Panc1 (cell line): ENCODE results near the gene SCPEP1. TPM values are rescaled to one million over a fixed set of nuclear protein-coding genes. Genes with fewer than 3 reads are reported as not detected.

Experiments
- ATAC-seq: fragments of 200-7000 bp; cut with Tn5 transposase; 2 replicates; pipeline ENCODE4 v1.9.1; 2020; ENCODE audit warnings: mild to moderate bottlenecking, moderate library complexity
- BruUV-seq: library from RNA; stranded (reverse); fragments of 400-500 nt; replicated peaks from 2 replicates; lab custom pipeline; 2021; lab: Mats Ljungman, UMichigan
- CTCF ChIA-PET: fragments of 300-600 bp; sonication (Branson Sonifier 250); formaldehyde crosslinking; loops from one replicate; lab custom pipeline; 2022; ENCODE audit warnings: antibody characterized with exemption; lab: Charles Lee
- POLR2A ChIA-PET: fragments of 300-600 bp; sonication (Branson Sonifier 250); formaldehyde crosslinking; loops from one replicate; lab custom pipeline; 2022; ENCODE audit warnings: antibody characterized with exemption; lab: Charles Lee
- DNase-seq: peaks from one replicate; pipeline ENCODE4 v3.0.0-alpha.2; 2010; ENCODE audit warnings: low read depth, low spot score
- H3K27ac ChIP-seq: 2 replicates; pipeline ENCODE4 v1.5.1; 2011; ENCODE audit warnings: mild to moderate bottlenecking, low read length, inconsistent platforms
- H3K27me3 ChIP-seq: fragments of 200-500 bp; sonication (Bioruptor generic); 2 replicates; pipeline ENCODE4 v1.6.0; 2014; ENCODE audit warnings: low read length, inconsistent platforms; ENCODE audit not compliant: control insufficient read depth, insufficient read depth
- H3K36me3 ChIP-seq: fragments of 200-500 bp; sonication (Bioruptor generic); 2 replicates; pipeline ENCODE4 v1.5.1; 2014; ENCODE audit warnings: inconsistent platforms, mild to moderate bottlenecking, low read length, moderate library complexity; ENCODE audit not compliant: control insufficient read depth, insufficient read depth
- H3K4me1 ChIP-seq: 2 replicates; pipeline ENCODE4 v1.5.1; 2011; ENCODE audit warnings: inconsistent platforms, mild to moderate bottlenecking, low read length, moderate library complexity; ENCODE audit not compliant: control insufficient read depth, insufficient read depth
- H3K4me3 ChIP-seq, 2 experiments: 2 replicates each; pipeline ENCODE4 v1.5.1; 2011 to 2012; ENCODE audit warnings: low read depth in 2 of 2, low read length in 2 of 2, mild to moderate bottlenecking in 2 of 2, inconsistent platforms in 1 of 2, moderate library complexity in 1 of 2
- H3K9me3 ChIP-seq: fragments of 200-500 bp; sonication (Bioruptor generic); 2 replicates; pipeline ENCODE4 v1.5.1; 2014; ENCODE audit warnings: low read depth, mild to moderate bottlenecking, inconsistent platforms, low read length, moderate library complexity; ENCODE audit not compliant: control insufficient read depth, insufficient read depth
- CTCF ChIP-seq: fragments of 450-650 bp; IDR thresholded peaks from 2 replicates; pipeline ENCODE4 v1.5.1; 2017; ENCODE audit warnings: mild to moderate bottlenecking
- POLR2AphosphoS5 ChIP-seq: IDR thresholded peaks from 2 replicates; pipeline ENCODE4 v1.6.1; 2012; ENCODE audit warnings: mild to moderate bottlenecking, low read depth, low read length, moderate library complexity
- SIN3A ChIP-seq: IDR thresholded peaks from 2 replicates; pipeline ENCODE4 v1.6.1; 2012; ENCODE audit warnings: low read depth, mild to moderate bottlenecking, low read length, moderate library complexity, borderline replicate concordance; ENCODE audit not compliant: insufficient read depth
- TCF7L2 ChIP-seq: IDR thresholded peaks from 2 replicates; pipeline ENCODE4 v1.6.1; 2011; ENCODE audit warnings: mild to moderate bottlenecking, low read depth, low read length, inconsistent platforms
- in situ Hi-C: cut with HindIII; loops from 2 replicates; pipeline ENCODE4 v1.10.0; 2016; ENCODE audit warnings: low sequenced_read_pairs, low pct_unique_long_range_greater_than_20kb
- intact Hi-C: fragments of 100-400 bp; cut with micrococcal nuclease; formaldehyde crosslinking; loops from one replicate; pipeline ENCODE4 v1.10.0; 2022; ENCODE audit not compliant: unreplicated experiment
- total RNA-seq: library from RNA; stranded (reverse); gene quantifications from one replicate; pipeline ENCODE4 v1.2.1, GENCODE V29; 2021; ENCODE audit not compliant: unreplicated experiment
- TF ChIP-seq, protein P1 (sequence below), 2 experiments: IDR thresholded peaks; 2 replicates each; pipeline ENCODE4 v1.6.1; 2011 to 2012; ENCODE audit warnings: low read depth in 2 of 2, control low read depth in 1 of 2, low read length in 1 of 2, mild to moderate bottlenecking in 1 of 2, moderate library complexity in 1 of 2; ENCODE audit not compliant: insufficient read depth in 1 of 2

The SCPEP1 gene
- total RNA-seq, 1 experiment from 2014 or later: 50.7 TPM

DNA sequence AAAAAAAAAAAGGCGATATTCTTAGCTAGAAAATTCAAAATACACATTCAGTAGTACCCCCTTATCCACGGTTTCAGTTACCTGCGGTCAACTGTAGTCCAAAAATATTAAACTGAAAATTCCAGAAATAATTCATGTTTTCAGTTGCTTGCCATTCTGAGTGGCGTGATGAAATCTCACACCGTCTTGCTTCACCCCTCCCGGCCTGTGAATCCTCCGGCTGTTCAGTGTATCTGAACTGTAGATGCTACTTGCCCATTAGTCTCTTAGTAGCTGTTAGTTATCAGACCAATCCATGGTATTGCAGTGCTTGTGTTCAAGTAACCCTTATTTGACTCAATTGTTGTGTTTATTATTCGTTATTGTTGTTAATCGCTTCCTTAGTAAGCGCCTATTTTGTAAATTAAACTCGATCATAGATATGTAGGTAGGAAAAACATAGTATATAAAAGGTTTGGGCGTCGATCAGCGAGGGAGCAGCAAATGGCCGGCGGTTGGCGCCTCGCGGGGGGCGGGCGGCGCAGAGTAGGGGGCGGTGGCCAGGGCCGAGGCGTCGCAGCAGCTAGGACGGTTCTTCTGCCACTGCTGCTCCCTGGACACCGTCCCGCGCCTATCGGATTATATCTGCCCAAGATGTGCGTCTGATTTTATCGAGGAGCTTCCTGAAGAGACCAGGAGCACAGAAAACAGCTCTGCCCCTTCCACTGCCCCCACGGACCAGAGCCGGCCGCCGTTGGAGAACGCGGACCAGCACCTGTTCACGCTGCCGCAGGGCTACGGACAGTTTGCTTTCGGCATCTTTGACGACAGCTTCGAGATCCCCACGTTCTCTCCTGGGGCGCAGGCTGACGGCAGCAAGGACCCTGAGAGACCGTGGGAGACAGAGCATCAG lies 67.3 kb downstream of the SCPEP1 start:
- no peaks in the 10 kb centered on the region for H3K9me3 ChIP-seq
- ChIA-PET CTCF (interaction anchor here (0.6 kb wide), 1 partner anchor 35 kb away, joined by 6 read pairs; no protein-coding TSS in a partner anchor), POLR2A (interaction anchor here (0.5 kb wide), 1 partner anchor 892 kb away, joined by 3 read pairs; no protein-coding TSS in a partner anchor)
- no TSS peak for BruUV-seq
- ATAC-seq: no peak
- H3K27me3 ChIP-seq: no peaks in the 10 kb centered on the region; the same call in 1 of the 2 replicates
- no peak overlapping the region for H3K4me3 ChIP-seq
- intact Hi-C loops (no loop called here), in situ Hi-C loops (no loop called here)
- DNase-seq: no peak
- TF ChIP-seq, protein P1, sequence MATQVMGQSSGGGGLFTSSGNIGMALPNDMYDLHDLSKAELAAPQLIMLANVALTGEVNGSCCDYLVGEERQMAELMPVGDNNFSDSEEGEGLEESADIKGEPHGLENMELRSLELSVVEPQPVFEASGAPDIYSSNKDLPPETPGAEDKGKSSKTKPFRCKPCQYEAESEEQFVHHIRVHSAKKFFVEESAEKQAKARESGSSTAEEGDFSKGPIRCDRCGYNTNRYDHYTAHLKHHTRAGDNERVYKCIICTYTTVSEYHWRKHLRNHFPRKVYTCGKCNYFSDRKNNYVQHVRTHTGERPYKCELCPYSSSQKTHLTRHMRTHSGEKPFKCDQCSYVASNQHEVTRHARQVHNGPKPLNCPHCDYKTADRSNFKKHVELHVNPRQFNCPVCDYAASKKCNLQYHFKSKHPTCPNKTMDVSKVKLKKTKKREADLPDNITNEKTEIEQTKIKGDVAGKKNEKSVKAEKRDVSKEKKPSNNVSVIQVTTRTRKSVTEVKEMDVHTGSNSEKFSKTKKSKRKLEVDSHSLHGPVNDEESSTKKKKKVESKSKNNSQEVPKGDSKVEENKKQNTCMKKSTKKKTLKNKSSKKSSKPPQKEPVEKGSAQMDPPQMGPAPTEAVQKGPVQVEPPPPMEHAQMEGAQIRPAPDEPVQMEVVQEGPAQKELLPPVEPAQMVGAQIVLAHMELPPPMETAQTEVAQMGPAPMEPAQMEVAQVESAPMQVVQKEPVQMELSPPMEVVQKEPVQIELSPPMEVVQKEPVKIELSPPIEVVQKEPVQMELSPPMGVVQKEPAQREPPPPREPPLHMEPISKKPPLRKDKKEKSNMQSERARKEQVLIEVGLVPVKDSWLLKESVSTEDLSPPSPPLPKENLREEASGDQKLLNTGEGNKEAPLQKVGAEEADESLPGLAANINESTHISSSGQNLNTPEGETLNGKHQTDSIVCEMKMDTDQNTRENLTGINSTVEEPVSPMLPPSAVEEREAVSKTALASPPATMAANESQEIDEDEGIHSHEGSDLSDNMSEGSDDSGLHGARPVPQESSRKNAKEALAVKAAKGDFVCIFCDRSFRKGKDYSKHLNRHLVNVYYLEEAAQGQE (IDR thresholded peaks at IDR 0.05; ENCODE audit: insufficient read depth in 1 of 2, low read depth in 2 of 2, low read length in 1 of 2): no peak
- TF ChIP-seq TCF7L2 (no peak), POLR2AphosphoS5 (no peak), CTCF (no peak), SIN3A (no peak)
- H3K4me1 ChIP-seq: no peaks in the 10 kb centered on the region
- H3K27ac ChIP-seq: no peak overlapping the region
- no peaks in the 10 kb centered on the region for H3K36me3 ChIP-seq

- TF ChIP-seq TCF7L2 (no peak), SIN3A (no peak), POLR2AphosphoS5 (no peak), CTCF (no peak)
- TF ChIP-seq, protein P1 (IDR thresholded peaks at IDR 0.05; ENCODE audit: insufficient read depth in 1 of 2, low read depth in 2 of 2, low read length in 1 of 2): no peak
- DNase-seq (no peak), ATAC-seq (peak; percentile 74)
- H3K4me1 ChIP-seq: no peaks in the 10 kb centered on the region
- BruUV-seq: no TSS peak
- 0 out of 4 replicates have a peak overlapping the region, but pooled peaks of 1 of the 2 experiments have one; percentile 11 for H3K4me3 ChIP-seq
- no peaks in the 10 kb centered on the region for H3K9me3 ChIP-seq
- no peaks in the 10 kb centered on the region for H3K36me3 ChIP-seq
- ChIA-PET CTCF (no interaction called here), POLR2A (no interaction called here)
- no peaks in the 10 kb centered on the region for H3K27me3 ChIP-seq
- H3K27ac ChIP-seq: no peak overlapping the region; the same call in 1 of the 2 replicates
- intact Hi-C loops: no loop called here
- in situ Hi-C loops: no loop called here
These were observed 68.2 kb downstream of the SCPEP1 start for GRCh38 chr17:57045868-57046704.
